GM10248 (cell line): ENCODE data around the gene GSPT1.

ENCODE experiments used
- CTCF ChIA-PET: fragments of 300-600 bp; sonication (Branson Sonifier 250); formaldehyde crosslinking; extraction: SDS; loops from one replicate; lab custom pipeline; 2021; ENCODE audit warnings: antibody characterized with exemption; lab: Yijun Ruan, JAX
- POLR2A ChIA-PET: fragments of 350-650 bp; sonication (Branson Sonifier 250); formaldehyde crosslinking; extraction: SDS; loops from one replicate; lab custom pipeline; 2020; ENCODE audit warnings: antibody characterized with exemption; lab: Yijun Ruan, JAX
- DNase-seq: peaks from one replicate; pipeline ENCODE4 v3.0.0; 2012; ENCODE audit errors: extremely low spot score
- TF ChIP-seq, protein P1 (sequence below): IDR thresholded peaks from 2 replicates; pipeline ENCODE4 v1.5.1; 2012; ENCODE audit warnings: mild to moderate bottlenecking, low read depth; ENCODE audit errors: extremely low read depth, missing control alignments, control extremely low read depth

Gene GSPT1

DNA sequence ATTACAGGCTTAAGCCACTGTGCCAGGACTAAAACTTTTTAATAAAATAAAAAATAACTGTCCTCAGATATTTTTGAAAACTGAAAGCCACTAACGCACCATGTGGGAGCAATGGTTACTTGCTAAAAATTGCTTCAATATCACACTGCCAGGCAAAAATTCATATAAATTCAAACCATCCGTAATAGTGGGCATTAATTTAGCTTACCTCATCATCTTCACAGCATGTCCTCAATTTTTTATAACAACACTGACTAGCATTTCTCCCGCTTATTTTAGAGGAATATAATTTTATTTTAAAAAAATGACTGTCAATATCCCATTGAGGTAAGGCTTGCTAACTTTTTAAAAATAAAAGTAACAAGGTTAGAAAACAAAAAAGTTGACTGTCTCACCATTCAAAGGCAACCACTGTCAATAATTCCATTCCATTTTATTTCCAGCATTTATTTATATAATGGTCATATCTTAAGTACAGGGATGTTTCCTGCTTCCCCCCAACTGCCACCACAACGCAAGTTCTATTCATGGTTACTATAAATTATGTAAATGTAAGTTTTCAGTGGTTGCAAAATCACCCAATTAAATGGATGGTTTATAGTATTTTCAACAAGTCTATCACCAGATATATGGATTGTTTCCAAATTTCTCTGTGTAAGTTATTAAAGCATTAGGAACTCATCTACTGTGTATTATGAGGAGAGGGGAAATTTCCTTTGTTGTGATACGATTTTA is 25.4 kb downstream of the GSPT1 start:
- no peak for DNase-seq
- TF ChIP-seq, protein P1, sequence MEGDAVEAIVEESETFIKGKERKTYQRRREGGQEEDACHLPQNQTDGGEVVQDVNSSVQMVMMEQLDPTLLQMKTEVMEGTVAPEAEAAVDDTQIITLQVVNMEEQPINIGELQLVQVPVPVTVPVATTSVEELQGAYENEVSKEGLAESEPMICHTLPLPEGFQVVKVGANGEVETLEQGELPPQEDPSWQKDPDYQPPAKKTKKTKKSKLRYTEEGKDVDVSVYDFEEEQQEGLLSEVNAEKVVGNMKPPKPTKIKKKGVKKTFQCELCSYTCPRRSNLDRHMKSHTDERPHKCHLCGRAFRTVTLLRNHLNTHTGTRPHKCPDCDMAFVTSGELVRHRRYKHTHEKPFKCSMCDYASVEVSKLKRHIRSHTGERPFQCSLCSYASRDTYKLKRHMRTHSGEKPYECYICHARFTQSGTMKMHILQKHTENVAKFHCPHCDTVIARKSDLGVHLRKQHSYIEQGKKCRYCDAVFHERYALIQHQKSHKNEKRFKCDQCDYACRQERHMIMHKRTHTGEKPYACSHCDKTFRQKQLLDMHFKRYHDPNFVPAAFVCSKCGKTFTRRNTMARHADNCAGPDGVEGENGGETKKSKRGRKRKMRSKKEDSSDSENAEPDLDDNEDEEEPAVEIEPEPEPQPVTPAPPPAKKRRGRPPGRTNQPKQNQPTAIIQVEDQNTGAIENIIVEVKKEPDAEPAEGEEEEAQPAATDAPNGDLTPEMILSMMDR, result no peak
- POLR2A ChIA-PET, result no interaction called here
- CTCF ChIA-PET, result interaction anchor here (0.8 kb wide), 1 partner anchor 177 kb away, joined by 3 read pairs; no protein-coding TSS in a partner anchor

DNA sequence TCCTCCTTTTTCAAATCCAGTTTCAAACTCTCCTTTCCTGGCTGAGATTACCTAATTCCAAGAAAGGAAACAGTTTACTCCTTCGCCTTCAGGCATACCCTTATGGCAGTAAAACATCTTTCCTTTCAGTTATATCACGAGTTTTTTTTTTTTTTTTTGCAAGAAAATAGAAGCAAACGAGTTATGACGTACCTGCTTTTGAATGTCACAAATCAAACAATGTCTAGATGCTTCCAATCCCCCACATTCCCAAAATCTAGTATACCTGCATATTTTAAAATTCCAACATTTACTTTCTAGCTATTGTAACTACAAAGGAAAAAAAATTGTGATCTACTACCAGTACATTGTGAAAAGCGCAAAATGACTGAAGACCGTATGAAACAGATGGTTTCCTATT is 28.9 kb downstream of the GSPT1 start:
- CTCF ChIA-PET, result interaction anchor here (2.3 kb wide), 1 partner anchor 14 kb away, joined by 9 read pairs; no protein-coding TSS in a partner anchor
- TF ChIP-seq, protein P1, result no peak
- no peak for DNase-seq
- POLR2A ChIA-PET, result no interaction called here

DNA sequence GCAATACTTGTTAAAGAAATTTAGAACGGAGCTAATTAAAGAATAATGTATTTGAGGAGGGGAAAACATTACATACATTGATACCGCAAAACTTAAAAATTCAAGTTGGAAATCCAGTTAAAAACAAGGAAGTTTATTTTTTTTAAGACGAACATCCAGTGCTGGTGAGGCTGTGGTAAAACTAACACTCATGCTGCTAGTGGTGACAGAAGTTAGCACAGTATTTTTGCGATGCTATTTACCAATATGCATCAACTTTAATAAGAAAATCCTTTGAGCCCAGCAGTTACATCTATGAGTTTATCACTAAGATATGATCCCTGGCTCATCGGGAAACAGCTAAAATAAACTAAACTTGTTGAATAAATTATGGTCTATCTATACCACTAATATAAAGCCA is 31.7 kb downstream of the GSPT1 start:
- POLR2A ChIA-PET, result no interaction called here
- no peak for DNase-seq
- TF ChIP-seq, protein P1, result no peak
- CTCF ChIA-PET, result interaction anchor here (1.7 to 1.9 kb wide), 2 partner anchors 14 to 184 kb away, joined by 4 read pairs; no protein-coding TSS in a partner anchor

DNA sequence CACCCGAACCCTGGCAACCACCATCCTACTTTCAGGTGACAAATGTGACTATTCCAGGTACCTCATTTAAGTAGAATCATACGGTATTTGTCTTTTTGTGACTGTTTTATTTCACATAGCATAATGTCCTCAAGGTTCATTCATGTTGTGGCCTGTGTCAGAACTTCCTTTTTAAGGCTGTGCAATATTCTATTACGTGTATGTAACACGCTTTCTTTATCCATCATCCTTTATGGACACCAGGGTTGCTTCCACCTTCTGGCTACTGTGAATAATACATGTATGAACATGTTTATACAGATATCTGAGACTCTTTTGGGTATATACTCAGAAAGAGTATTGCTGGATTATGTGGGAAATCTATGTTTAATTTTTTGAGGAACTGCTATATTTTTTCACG is 35.7 kb downstream of the GSPT1 start:
- no peak for DNase-seq
- CTCF ChIA-PET, result interaction anchor here (1.5 kb wide), 1 partner anchor 17 kb away, joined by 3 read pairs; no protein-coding TSS in a partner anchor
- POLR2A ChIA-PET, result no interaction called here
- TF ChIP-seq, protein P1, result no peak

DNA sequence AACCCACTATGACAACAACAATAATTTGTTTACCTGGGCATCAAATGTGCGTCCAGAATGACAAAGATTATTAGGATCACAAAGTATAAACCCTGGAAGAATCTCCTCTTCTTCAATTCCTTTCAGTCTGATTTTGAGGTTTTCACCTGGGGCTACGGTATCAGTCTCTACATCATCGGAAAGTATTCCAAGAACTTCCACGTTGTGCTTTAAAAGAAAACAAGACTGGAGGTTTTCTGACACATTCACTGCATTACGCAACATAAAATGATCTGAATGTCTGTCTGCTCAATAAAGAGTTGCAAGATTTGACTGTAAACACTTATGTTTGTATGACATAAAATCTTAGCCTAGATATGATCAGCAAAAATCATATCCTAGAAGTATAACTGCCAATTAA is 38.4 kb downstream of the GSPT1 start:
- ChIA-PET POLR2A (no interaction called here), CTCF (interaction anchor here (1.0 to 1.6 kb wide), 2 partner anchors 9 to 37 kb away, joined by 3 to 4 read pairs; no protein-coding TSS in a partner anchor)
- TF ChIP-seq, protein P1, result no peak
- DNase-seq, result no peak

DNA sequence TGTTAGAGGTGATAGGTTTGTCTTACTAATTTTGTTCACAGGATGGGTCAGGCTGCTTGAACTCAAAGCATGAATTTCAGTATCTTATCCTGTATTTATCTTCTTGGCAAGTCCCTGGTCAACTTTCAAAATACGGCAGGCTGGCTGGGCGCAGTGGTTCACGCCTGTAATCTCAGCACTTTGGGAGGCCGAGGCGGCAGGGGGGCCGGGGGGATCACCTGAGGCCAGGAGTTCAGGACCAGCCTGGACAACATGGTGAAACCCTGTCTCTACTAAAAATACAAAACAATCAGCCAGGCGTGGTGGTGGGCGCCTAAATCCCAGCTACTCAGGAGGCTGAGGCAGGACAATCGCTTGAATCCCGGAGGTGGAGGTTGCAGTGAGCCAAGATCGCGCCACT is 39.5 kb downstream of the GSPT1 start:
- ChIA-PET POLR2A (no interaction called here), CTCF (interaction anchor here (0.7 to 0.9 kb wide), 2 partner anchors 10 to 11 kb away, joined by 3 read pairs; no protein-coding TSS in a partner anchor)
- TF ChIP-seq, protein P1, result no peak
- DNase-seq, result no peak
